HepG2 (cell line): ENCODE measurements around the gene SLC35B2. TPM values are rescaled to one million over a fixed set of nuclear protein-coding genes. Genes with fewer than 3 reads are reported as not detected.

Experiments
- BRF2 ChIP-seq: sonication (generic); formaldehyde crosslinking; IDR thresholded peaks from 2 replicates; pipeline ENCODE4 v1.8.1; 2022; ENCODE audit warnings: mild to moderate bottlenecking, missing genetic modification reagents
- EZH2 ChIP-seq: conservative IDR thresholded peaks from 2 replicates; pipeline ENCODE4 v1.6.1; 2012; ENCODE audit warnings: mild to moderate bottlenecking, low read depth, low read length, moderate library complexity
- HBP1 ChIP-seq: IDR thresholded peaks from 2 replicates; pipeline ENCODE4 v1.6.1; 2016; ENCODE audit warnings: low read depth, control low read depth
- MED1 ChIP-seq: sonication (generic); formaldehyde crosslinking; IDR thresholded peaks from 2 replicates; pipeline ENCODE4 v1.4.0; 2020; ENCODE audit warnings: missing genetic modification reagents
- SALL2 ChIP-seq: sonication (generic); formaldehyde crosslinking; IDR thresholded peaks from 2 replicates; pipeline ENCODE4 v1.8.1; 2023; ENCODE audit warnings: mild to moderate bottlenecking, missing genetic modification reagents, inconsistent platforms
- TBX3 ChIP-seq: fragments of 450-650 bp; IDR thresholded peaks from 2 replicates; pipeline ENCODE4 v1.6.1; 2017; ENCODE audit warnings: antibody characterized with exemption, mild to moderate bottlenecking, inconsistent platforms, borderline replicate concordance
- TFE3 ChIP-seq: IDR thresholded peaks from 2 replicates; pipeline ENCODE4 v1.6.1; 2016
- polyA plus RNA-seq, 8 experiments: library from polyadenylated mRNA; depleted of rRNA in 3 of 8; stranded (reverse) in 7 of 8; unstranded in 1 of 8; fragments of >200 nt; fragmentation: Illumina TruSeq in 4 of 8; extraction: Trizol in 4 of 8; gene quantifications; 2 replicates each; pipeline versions ENCODE4 v1.2.1 to v1.2.3, GENCODE V29; 2011 to 2016; ENCODE audit warnings: low read depth in 4 of 8, missing spikeins in 1 of 8, mixed read lengths in 1 of 8; ENCODE audit not compliant: insufficient read depth in 1 of 8
- total RNA-seq, 5 experiments: library from RNA; depleted of rRNA; stranded (reverse); fragments of >200 nt; fragmentation: Illumina TruSeq; extraction: Trizol; gene quantifications; 2 replicates each; pipeline ENCODE4 v1.2.3, GENCODE V29; 2016; ENCODE audit warnings: low read depth in 1 of 5
- TF ChIP-seq, protein P1 (sequence below): sonication (generic); formaldehyde crosslinking; IDR thresholded peaks from 2 replicates; pipeline ENCODE4 v1.5.1; 2020; ENCODE audit warnings: mild to moderate bottlenecking, missing genetic modification reagents, moderate library complexity
- TF ChIP-seq, protein P2 (sequence below): sonication (generic); formaldehyde crosslinking; IDR thresholded peaks from 2 replicates; pipeline ENCODE4 v1.5.0; 2020; ENCODE audit warnings: mild to moderate bottlenecking, missing genetic modification reagents, borderline replicate concordance
- TF ChIP-seq, protein P3 (sequence below): sonication (generic); formaldehyde crosslinking; conservative IDR thresholded peaks from 2 replicates; pipeline ENCODE4 v1.8.0; 2022; ENCODE audit warnings: missing genetic modification reagents
- TF ChIP-seq, protein P4 (sequence below): IDR thresholded peaks from 2 replicates; pipeline ENCODE4 v1.6.1; 2016; ENCODE audit warnings: control low read depth

The SLC35B2 gene
- total and polyA plus RNA-seq, 2 of the 13 experiments (the other 11 are each of a cell fraction or from before 2014, with no cell fraction given): 61.1 to 148 TPM

DNA sequence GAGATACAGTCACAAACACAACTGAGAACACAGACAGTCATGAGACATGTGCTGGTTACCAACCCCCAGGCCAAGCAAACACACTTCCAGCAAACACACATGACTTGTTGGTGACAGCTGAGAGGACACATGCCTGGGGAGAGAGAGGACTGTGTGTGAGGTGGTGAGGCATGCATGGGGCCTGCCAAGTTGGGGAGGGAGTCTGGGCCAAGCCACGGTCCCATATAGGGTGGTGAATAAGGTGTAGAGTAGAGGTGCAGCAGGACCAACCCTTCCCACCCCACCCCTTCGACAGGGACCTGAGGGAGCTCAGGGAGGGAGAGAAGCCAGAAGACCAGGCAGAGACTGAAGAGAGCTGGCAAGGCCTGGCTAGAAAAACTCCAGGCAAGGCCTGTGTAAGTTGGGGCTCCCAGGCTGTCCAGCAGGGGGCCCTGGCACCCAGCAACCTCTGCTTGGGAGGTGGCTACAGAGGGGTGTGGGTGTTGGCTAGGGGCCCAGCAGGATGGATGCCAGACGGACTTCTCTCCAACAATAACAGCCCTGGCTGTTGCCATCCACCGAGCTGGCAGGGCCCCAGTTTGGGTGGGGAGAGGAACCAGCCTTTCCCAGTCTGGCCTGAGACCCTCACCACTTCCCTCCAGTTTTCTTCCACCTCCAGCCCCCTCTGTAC lies 35.9 kb downstream of the SLC35B2 start (continued):
- TF ChIP-seq HBP1 (0 out of 2 replicates have a peak, but pooled peaks have one; percentile 44), TFE3 (CRISPR knock-in tag) (peak; percentile 73; the same call in 1 of the 2 replicates), BRF2 (CRISPR knock-in tag) (no peak), EZH2 (no peak), TBX3 (peak; percentile 37; the same call in 1 of the 2 replicates), SALL2 (peak; percentile 5; the same call in 1 of the 2 replicates), MED1 (CRISPR knock-in tag) (peak; percentile 78)
- TF ChIP-seq, protein P1, sequence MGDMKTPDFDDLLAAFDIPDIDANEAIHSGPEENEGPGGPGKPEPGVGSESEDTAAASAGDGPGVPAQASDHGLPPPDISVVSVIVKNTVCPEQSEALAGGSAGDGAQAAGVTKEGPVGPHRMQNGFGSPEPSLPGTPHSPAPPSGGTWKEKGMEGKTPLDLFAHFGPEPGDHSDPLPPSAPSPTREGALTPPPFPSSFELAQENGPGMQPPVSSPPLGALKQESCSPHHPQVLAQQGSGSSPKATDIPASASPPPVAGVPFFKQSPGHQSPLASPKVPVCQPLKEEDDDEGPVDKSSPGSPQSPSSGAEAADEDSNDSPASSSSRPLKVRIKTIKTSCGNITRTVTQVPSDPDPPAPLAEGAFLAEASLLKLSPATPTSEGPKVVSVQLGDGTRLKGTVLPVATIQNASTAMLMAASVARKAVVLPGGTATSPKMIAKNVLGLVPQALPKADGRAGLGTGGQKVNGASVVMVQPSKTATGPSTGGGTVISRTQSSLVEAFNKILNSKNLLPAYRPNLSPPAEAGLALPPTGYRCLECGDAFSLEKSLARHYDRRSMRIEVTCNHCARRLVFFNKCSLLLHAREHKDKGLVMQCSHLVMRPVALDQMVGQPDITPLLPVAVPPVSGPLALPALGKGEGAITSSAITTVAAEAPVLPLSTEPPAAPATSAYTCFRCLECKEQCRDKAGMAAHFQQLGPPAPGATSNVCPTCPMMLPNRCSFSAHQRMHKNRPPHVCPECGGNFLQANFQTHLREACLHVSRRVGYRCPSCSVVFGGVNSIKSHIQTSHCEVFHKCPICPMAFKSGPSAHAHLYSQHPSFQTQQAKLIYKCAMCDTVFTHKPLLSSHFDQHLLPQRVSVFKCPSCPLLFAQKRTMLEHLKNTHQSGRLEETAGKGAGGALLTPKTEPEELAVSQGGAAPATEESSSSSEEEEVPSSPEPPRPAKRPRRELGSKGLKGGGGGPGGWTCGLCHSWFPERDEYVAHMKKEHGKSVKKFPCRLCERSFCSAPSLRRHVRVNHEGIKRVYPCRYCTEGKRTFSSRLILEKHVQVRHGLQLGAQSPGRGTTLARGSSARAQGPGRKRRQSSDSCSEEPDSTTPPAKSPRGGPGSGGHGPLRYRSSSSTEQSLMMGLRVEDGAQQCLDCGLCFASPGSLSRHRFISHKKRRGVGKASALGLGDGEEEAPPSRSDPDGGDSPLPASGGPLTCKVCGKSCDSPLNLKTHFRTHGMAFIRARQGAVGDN (CRISPR knock-in tag): peak; percentile 86
- TF ChIP-seq, protein P2, sequence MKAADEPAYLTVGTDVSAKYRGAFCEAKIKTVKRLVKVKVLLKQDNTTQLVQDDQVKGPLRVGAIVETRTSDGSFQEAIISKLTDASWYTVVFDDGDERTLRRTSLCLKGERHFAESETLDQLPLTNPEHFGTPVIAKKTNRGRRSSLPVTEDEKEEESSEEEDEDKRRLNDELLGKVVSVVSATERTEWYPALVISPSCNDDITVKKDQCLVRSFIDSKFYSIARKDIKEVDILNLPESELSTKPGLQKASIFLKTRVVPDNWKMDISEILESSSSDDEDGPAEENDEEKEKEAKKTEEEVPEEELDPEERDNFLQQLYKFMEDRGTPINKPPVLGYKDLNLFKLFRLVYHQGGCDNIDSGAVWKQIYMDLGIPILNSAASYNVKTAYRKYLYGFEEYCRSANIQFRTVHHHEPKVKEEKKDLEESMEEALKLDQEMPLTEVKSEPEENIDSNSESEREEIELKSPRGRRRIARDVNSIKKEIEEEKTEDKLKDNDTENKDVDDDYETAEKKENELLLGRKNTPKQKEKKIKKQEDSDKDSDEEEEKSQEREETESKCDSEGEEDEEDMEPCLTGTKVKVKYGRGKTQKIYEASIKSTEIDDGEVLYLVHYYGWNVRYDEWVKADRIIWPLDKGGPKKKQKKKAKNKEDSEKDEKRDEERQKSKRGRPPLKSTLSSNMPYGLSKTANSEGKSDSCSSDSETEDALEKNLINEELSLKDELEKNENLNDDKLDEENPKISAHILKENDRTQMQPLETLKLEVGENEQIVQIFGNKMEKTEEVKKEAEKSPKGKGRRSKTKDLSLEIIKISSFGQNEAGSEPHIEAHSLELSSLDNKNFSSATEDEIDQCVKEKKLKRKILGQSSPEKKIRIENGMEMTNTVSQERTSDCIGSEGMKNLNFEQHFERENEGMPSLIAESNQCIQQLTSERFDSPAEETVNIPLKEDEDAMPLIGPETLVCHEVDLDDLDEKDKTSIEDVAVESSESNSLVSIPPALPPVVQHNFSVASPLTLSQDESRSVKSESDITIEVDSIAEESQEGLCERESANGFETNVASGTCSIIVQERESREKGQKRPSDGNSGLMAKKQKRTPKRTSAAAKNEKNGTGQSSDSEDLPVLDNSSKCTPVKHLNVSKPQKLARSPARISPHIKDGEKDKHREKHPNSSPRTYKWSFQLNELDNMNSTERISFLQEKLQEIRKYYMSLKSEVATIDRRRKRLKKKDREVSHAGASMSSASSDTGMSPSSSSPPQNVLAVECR (CRISPR knock-in tag): peak; percentile 59; the same call in 1 of the 2 replicates
- TF ChIP-seq, protein P3, sequence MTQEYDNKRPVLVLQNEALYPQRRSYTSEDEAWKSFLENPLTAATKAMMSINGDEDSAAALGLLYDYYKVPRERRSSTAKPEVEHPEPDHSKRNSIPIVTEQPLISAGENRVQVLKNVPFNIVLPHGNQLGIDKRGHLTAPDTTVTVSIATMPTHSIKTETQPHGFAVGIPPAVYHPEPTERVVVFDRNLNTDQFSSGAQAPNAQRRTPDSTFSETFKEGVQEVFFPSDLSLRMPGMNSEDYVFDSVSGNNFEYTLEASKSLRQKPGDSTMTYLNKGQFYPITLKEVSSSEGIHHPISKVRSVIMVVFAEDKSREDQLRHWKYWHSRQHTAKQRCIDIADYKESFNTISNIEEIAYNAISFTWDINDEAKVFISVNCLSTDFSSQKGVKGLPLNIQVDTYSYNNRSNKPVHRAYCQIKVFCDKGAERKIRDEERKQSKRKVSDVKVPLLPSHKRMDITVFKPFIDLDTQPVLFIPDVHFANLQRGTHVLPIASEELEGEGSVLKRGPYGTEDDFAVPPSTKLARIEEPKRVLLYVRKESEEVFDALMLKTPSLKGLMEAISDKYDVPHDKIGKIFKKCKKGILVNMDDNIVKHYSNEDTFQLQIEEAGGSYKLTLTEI (CRISPR knock-in tag): no peak
- TF ChIP-seq, protein P4, sequence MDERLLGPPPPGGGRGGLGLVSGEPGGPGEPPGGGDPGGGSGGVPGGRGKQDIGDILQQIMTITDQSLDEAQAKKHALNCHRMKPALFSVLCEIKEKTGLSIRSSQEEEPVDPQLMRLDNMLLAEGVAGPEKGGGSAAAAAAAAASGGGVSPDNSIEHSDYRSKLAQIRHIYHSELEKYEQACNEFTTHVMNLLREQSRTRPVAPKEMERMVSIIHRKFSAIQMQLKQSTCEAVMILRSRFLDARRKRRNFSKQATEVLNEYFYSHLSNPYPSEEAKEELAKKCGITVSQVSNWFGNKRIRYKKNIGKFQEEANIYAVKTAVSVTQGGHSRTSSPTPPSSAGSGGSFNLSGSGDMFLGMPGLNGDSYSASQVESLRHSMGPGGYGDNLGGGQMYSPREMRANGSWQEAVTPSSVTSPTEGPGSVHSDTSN (CRISPR knock-in tag): 0 out of 2 replicates have a peak, but pooled peaks have one; percentile 28
